ENCODE results near the gene DHRSX. TPM values are rescaled to one million over a fixed set of nuclear protein-coding genes. Genes with fewer than 3 reads are reported as not detected.

DHRSX gene
- total RNA-seq, 2 donors from 2014 or later, result 14.8 to 46.5 TPM

DNA sequence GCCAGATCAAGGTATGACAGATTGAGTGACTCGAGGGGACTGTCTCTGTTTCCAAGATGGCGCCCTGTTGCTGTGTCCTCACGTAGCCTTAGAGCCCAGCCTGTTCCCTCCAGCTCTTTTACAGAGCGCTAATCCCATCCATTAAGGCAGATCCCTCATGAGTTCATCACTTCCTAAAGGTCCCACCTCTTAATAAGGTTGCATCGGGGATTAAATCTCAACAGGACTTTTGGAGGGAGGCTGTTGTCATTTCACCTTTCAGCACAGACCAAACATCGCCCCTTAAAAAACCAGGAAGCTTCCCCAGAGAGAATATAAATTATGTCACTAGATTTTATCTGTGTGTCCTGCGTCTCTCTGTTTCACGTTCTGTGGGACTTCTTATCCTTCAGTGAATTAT, 32.6 kb upstream of the DHRSX start:
- Histone ChIP-seq H3K36me3 (replicated peaks in 1 of 2; ENCODE audit: insufficient read depth in 1 of 2, low read depth in 2 of 2) (no peaks in the 10 kb centered on the region), H3K27ac (no peak overlapping the region), H3K9me3 (no peaks in the 10 kb centered on the region), H3K27me3 (no peaks in the 10 kb centered on the region), H3K4me3 (no peak overlapping the region), H3K4me1 (no peaks in the 10 kb centered on the region)
- TF ChIP-seq POLR2A (IDR thresholded peaks at IDR 0.05), result no peak
- TF ChIP-seq, protein P1, sequence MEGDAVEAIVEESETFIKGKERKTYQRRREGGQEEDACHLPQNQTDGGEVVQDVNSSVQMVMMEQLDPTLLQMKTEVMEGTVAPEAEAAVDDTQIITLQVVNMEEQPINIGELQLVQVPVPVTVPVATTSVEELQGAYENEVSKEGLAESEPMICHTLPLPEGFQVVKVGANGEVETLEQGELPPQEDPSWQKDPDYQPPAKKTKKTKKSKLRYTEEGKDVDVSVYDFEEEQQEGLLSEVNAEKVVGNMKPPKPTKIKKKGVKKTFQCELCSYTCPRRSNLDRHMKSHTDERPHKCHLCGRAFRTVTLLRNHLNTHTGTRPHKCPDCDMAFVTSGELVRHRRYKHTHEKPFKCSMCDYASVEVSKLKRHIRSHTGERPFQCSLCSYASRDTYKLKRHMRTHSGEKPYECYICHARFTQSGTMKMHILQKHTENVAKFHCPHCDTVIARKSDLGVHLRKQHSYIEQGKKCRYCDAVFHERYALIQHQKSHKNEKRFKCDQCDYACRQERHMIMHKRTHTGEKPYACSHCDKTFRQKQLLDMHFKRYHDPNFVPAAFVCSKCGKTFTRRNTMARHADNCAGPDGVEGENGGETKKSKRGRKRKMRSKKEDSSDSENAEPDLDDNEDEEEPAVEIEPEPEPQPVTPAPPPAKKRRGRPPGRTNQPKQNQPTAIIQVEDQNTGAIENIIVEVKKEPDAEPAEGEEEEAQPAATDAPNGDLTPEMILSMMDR (IDR thresholded peaks at IDR 0.05), result no peak
- no peak for DNase-seq
- intact Hi-C loops (cut with DNase I), result no loop called here
- 66 to 73% methylated on average over 8 of the region's 8 CpGs for WGBS, 2 donors
- no peak for ATAC-seq

DNA sequence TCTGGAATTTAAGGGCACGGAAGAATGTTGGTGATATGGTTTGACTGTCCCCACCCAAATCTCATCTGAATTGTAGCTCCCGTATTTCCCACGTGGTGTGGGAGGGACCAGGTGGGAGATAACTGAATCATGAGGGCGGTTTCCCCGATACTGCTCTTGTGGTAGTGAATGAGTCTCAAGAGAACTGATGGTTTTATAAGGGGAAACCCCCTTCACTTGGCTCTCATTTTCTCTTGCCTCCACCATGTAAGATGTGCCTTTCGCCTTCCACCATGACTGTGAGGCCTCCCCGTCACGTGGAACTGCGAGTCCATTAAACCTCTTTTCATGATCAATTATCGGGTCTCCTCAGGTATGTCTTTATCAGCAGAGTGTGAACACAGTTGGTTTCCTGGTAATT, 25.6 kb upstream of the DHRSX start:
- Histone ChIP-seq H3K27ac (no peak overlapping the region), H3K4me1 (no peaks in the 10 kb centered on the region), H3K4me3 (no peak overlapping the region), H3K36me3 (replicated peaks in 1 of 2; ENCODE audit: insufficient read depth in 1 of 2, low read depth in 2 of 2) (no peaks in the 10 kb centered on the region), H3K9me3 (no peaks in the 10 kb centered on the region), H3K27me3 (no peaks in the 10 kb centered on the region)
- no peak for TF ChIP-seq POLR2A (IDR thresholded peaks at IDR 0.05)
- TF ChIP-seq, protein P1 (IDR thresholded peaks at IDR 0.05), result no peak
- intact Hi-C loops (cut with DNase I), result no loop called here
- DNase-seq (no peak), ATAC-seq (no peak)
- 79 to 91% methylated on average over 10 of the region's 10 CpGs for WGBS, 2 donors

DNA sequence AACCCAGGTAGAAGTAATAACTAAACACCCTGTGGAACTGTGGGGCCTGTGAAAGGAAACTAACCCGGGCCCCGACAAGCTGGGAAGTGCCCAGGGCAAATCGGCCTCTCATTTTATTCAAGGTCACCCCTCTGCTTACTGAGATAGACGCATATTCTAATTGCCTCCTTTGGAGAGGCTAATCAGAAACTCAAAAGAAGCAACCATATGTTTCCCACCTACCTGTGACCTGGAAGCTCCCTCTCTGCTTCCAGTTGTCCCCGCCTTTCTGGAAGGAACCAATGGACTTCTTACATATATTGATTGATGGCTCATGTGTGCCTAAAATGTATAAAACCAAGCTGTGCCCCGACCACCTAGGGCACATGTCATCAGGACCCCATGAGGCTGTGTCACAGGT, 23.1 kb upstream of the DHRSX start:
- WGBS, 2 donors, result 58 to 62% methylated on average over 6 of the region's 6 CpGs
- H3K9me3 ChIP-seq, result no peaks in the 10 kb centered on the region
- H3K4me1 ChIP-seq, result no peaks in the 10 kb centered on the region
- TF ChIP-seq POLR2A (IDR thresholded peaks at IDR 0.05), result no peak
- TF ChIP-seq, protein P1 (IDR thresholded peaks at IDR 0.05), result no peak
- intact Hi-C loops (cut with DNase I), result no loop called here
- H3K36me3 ChIP-seq (replicated peaks in 1 of 2; ENCODE audit: insufficient read depth in 1 of 2, low read depth in 2 of 2), result no peaks in the 10 kb centered on the region
- no peak overlapping the region for H3K4me3 ChIP-seq
- DNase-seq, result no peak
- ATAC-seq, result no peak
- no peak overlapping the region for H3K27ac ChIP-seq
- H3K27me3 ChIP-seq, result no peaks in the 10 kb centered on the region

DNA sequence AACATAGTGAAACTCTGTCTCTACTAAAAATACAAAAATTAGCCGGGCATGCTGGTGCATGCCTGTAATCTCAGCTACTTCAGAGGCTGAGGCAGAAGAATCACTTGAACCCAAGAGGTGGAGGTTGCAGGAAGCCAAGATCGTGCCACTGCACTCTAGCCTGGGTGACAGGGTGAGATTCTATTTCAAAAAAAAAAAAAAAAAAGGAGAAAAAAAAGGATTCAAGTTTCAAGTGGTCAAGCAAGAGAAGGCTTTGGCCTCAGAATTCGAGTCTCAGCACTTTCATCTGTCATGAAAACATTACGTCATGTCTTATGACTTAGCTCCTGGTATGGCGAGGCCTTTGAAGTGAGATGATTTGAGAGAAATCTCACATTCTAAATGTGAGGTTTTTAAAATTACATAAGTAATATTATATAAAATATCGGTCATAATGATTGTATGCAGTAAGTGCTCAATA, 21.2 kb upstream of the DHRSX start:
- intact Hi-C loops (cut with DNase I), result no loop called here
- ATAC-seq, result no peak
- Histone ChIP-seq H3K9me3 (no peaks in the 10 kb centered on the region), H3K4me3 (no peak overlapping the region), H3K27me3 (no peaks in the 10 kb centered on the region), H3K27ac (peak overlapping the region in 1 of 4 donors; percentile 23), H3K36me3 (replicated peaks in 1 of 2; ENCODE audit: insufficient read depth in 1 of 2, low read depth in 2 of 2) (no peaks in the 10 kb centered on the region), H3K4me1 (no peaks in the 10 kb centered on the region)
- WGBS, 2 donors, result 79 to 80% methylated on average over 6 of the region's 6 CpGs
- TF ChIP-seq, protein P1 (IDR thresholded peaks at IDR 0.05), result no peak
- no peak for TF ChIP-seq POLR2A (IDR thresholded peaks at IDR 0.05)
- DNase-seq, result no peak

DNA sequence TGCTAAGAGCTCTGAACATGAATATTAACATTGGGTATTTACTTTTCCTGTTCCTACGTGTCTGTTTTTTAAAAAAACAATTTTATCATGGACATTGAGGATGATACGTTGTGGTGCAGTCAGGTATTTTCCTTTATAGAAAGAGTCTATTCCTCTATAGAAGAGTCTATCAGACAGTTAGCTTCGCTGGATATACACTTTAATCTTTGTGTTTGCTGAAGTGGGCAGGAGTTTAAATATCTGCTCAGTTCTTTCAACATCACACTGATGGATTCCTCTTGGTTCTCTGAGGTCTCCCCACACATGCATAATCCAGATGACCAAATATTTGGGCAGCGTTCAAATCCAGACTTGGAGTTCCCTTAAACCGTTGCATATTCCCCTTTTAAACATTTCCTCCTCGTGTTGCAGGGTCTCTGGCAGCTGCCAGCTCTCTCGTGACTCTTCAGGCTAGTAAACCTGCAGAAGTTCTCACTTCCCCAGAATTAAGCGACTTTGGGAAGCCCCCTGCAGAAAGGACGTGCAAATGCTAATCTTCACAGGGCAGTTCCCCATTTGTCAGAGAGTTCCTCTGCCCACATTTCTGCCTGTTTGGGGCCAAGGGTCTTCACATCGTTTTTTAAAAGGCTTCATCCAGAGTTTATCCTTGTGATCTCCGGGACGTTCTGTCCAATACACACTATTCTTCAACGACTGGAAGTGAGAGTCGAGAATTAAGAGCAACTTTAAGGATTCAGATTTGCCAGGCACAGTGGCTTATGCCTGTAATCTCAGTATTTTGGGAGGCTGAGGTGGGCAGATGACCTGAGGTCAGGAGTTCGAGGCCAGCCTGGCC, 20.5 kb upstream of the DHRSX start:
- ATAC-seq (no peak), DNase-seq (peak in 1 of 4 donors; percentile 52)
- Histone ChIP-seq H3K9me3 (no peaks in the 10 kb centered on the region), H3K27ac (peak overlapping the region in 1 of 4 donors; percentile 23), H3K36me3 (replicated peaks in 1 of 2; ENCODE audit: insufficient read depth in 1 of 2, low read depth in 2 of 2) (no peaks in the 10 kb centered on the region), H3K4me3 (no peak overlapping the region), H3K4me1 (no peaks in the 10 kb centered on the region), H3K27me3 (no peaks in the 10 kb centered on the region)
- no peak for TF ChIP-seq POLR2A (IDR thresholded peaks at IDR 0.05)
- TF ChIP-seq, protein P1 (IDR thresholded peaks at IDR 0.05), result no peak
- whole genome bisulfite sequencing, 2 donors, result 46% methylated on average over 15 of the region's 15 CpGs
- intact Hi-C loops (cut with DNase I), result no loop called here
